AG09319 (cell line): ENCODE data around the gene KPNA4.
"Not testable (repeated sequence)": the region's sequence is repeated elsewhere in the genome, so short reads cannot be mapped to it uniquely, and the experiment has no call there.

Experiments
- DNase-seq: peaks from one replicate; pipeline ENCODE4 v3.0.0-alpha.2; 2010; ENCODE audit warnings: low read depth; ENCODE audit errors: extremely low read depth
- CTCF ChIP-seq: IDR thresholded peaks from 2 replicates; pipeline ENCODE4 v1.5.1; 2011; ENCODE audit warnings: low read depth, mild to moderate bottlenecking, inconsistent platforms, low read length, moderate library complexity

KPNA4 gene

GRCh38 chr3:160455846-160456245 is 109.5 kb downstream of the KPNA4 start:
- TF ChIP-seq CTCF, result no peak
- DNase-seq, result no peak

GRCh38 chr3:160454995-160455394 is 110.4 kb downstream of the KPNA4 start:
- TF ChIP-seq CTCF, result no peak
- no peak for DNase-seq

GRCh38 chr3:160452251-160452650 is 113.1 kb downstream of the KPNA4 start:
- DNase-seq, result not testable (repeated sequence)

GRCh38 chr3:160451602-160452001 is 113.8 kb downstream of the KPNA4 start:
- TF ChIP-seq CTCF, result no peak
- no peak for DNase-seq

GRCh38 chr3:160450846-160451245 is 114.5 kb downstream of the KPNA4 start:
- DNase-seq, result peak; percentile 60
- TF ChIP-seq CTCF, result no peak; the same call in 1 of the 2 replicates

GRCh38 chr3:160449636-160450598 is 115.5 kb downstream of the KPNA4 start, which contains the start of gene TRIM59:
TSS of gene TRIM59 (minus strand) at chr3:160449786. CDS start at chr3:160439183, 10,603 bp downstream.
- DNase-seq, result peak; percentile 91
- peak; percentile 4 for TF ChIP-seq CTCF

- peak; percentile 19 for DNase-seq
- TF ChIP-seq CTCF, result no peak
These were observed 116.3 kb downstream of the KPNA4 start for GRCh38 chr3:160448845-160449635.
